SK-N-SH (cell line): Measurements from ENCODE around the gene CCDC187. TPM values are rescaled to one million over a fixed set of nuclear protein-coding genes. Genes with fewer than 3 reads are reported as not detected.

ENCODE experiments used
- CTCF ChIA-PET: fragments of 300-600, 350-600 bp; formaldehyde crosslinking; extraction: SDS; loops from one replicate; lab custom pipeline; 2021; lab: Yijun Ruan, JAX
- POLR2A ChIA-PET: fragments of 350-600 bp; sonication (Branson Sonifier 250); formaldehyde crosslinking; extraction: SDS; loops from one replicate; lab custom pipeline; 2020; ENCODE audit warnings: antibody characterized with exemption, inconsistent platforms; lab: Yijun Ruan, JAX
- DNase-seq: peaks from one replicate; pipeline ENCODE4 v3.0.0; 2012
- H2AFZ ChIP-seq: fragments of 200-600 bp; sonication (generic); 2 replicates; pipeline ENCODE4 v1.8.1; 2016; ENCODE audit warnings: antibody characterized with exemption, mild to moderate bottlenecking, low read depth
- H3F3A ChIP-seq: fragments of 200-600 bp; sonication (generic); replicated peaks from 2 replicates; pipeline ENCODE3; 2016; ENCODE audit warnings: antibody characterized with exemption, mild to moderate bottlenecking; ENCODE audit not compliant: insufficient read depth
- H3K27ac ChIP-seq, 2 experiments: fragments of 200-500 bp in 1 of 2; fragments of 200-600 bp in 1 of 2; sonication (Bioruptor generic) in 1 of 2; sonication (generic), shearing (Covaris generic) in 1 of 2; 2 replicates each; pipeline versions ENCODE4 v1.5.1 to v1.6.1; 2014 to 2016; ENCODE audit warnings: low read depth in 2 of 2, inconsistent platforms in 1 of 2, low read length in 1 of 2, mild to moderate bottlenecking in 1 of 2, mixed read lengths in 1 of 2
- H3K27me3 ChIP-seq: fragments of 200-600 bp; sonication (generic), shearing (Covaris generic); 2 replicates; pipeline ENCODE4 v1.6.1; 2016; ENCODE audit warnings: mixed run types; ENCODE audit not compliant: insufficient read depth
- H3K36me3 ChIP-seq, 2 experiments: fragments of 200-500 bp in 1 of 2; fragments of 200-600 bp in 1 of 2; sonication (Bioruptor generic) in 1 of 2; sonication (generic) in 1 of 2; replicated peaks in 1 of 2; 2 replicates each; pipeline versions ENCODE3 to v1.5.1; 2014 to 2016; ENCODE audit warnings: low read length in 1 of 2, mild to moderate bottlenecking in 1 of 2; ENCODE audit not compliant: insufficient read depth in 2 of 2, control insufficient read depth in 1 of 2
- H3K4me1 ChIP-seq, 2 experiments: fragments of 200-500 bp in 1 of 2; fragments of 200-600 bp in 1 of 2; sonication (Bioruptor generic) in 1 of 2; sonication (generic), shearing (Covaris generic) in 1 of 2; 2 replicates each; pipeline versions ENCODE4 v1.5.1 to v1.6.1; 2014 to 2016; ENCODE audit warnings: low read depth in 1 of 2, low read length in 1 of 2, mixed run types in 1 of 2; ENCODE audit not compliant: insufficient read depth in 2 of 2, control insufficient read depth in 1 of 2
- H3K4me2 ChIP-seq: fragments of 200-600 bp; sonication (generic), shearing (Covaris generic); 2 replicates; pipeline ENCODE4 v1.6.1; 2017; ENCODE audit warnings: mixed run types
- H3K4me3 ChIP-seq, 2 experiments: fragments of 200-500 bp in 1 of 2; fragments of 200-600 bp in 1 of 2; sonication (Bioruptor generic) in 1 of 2; sonication (generic), shearing (Covaris generic) in 1 of 2; 2 replicates each; pipeline versions ENCODE4 v1.5.1 to v1.8.1; 2014 to 2016; ENCODE audit warnings: low read depth in 2 of 2, inconsistent platforms in 1 of 2, low read length in 1 of 2, mild to moderate bottlenecking in 1 of 2, mixed read lengths in 1 of 2, moderate library complexity in 1 of 2
- H3K79me2 ChIP-seq: fragments of 200-600 bp; sonication (generic); 2 replicates; pipeline ENCODE4 v1.8.1; 2017; ENCODE audit warnings: mild to moderate bottlenecking; ENCODE audit not compliant: insufficient read depth
- H3K9ac ChIP-seq: fragments of 200-600 bp; sonication (generic); 2 replicates; pipeline ENCODE4 v1.6.1; 2017; ENCODE audit warnings: mixed run types
- H3K9me2 ChIP-seq: fragments of 200-600 bp; sonication (generic); 2 replicates; pipeline ENCODE4 v1.6.1; 2017; ENCODE audit warnings: mixed run types
- H3K9me3 ChIP-seq: fragments of 200-600 bp; sonication (generic); 2 replicates; pipeline ENCODE4 v1.6.1; 2017; ENCODE audit warnings: mixed run types, mild to moderate bottlenecking, moderate library complexity
- H4K20me1 ChIP-seq: fragments of 200-600 bp; sonication (generic); 2 replicates; pipeline ENCODE4 v1.6.1; 2017; ENCODE audit warnings: mild to moderate bottlenecking, mixed run types; ENCODE audit not compliant: insufficient read depth
- CHD2 ChIP-seq: fragments of 150-350 bp; IDR thresholded peaks from 2 replicates; pipeline ENCODE4 v1.6.1; 2018; ENCODE audit warnings: low read length; ENCODE audit not compliant: partially characterized antibody
- ELF1 ChIP-seq: IDR thresholded peaks from 2 replicates; pipeline ENCODE4 v1.4.0; 2012
- EP300 ChIP-seq, 2 experiments: IDR thresholded peaks; 2 replicates each; pipeline versions ENCODE4 v1.4.0 to v1.6.1; 2012; ENCODE audit warnings: borderline replicate concordance in 1 of 2, low read depth in 1 of 2, low read length in 1 of 2
- EZH2phosphoT487 ChIP-seq: fragments of 200-600 bp; sonication (generic); IDR thresholded peaks from 2 replicates; pipeline ENCODE4 v1.6.1; 2017; ENCODE audit warnings: low read depth, mixed run types, mild to moderate bottlenecking, antibody characterized with exemption, moderate library complexity, borderline replicate concordance
- FOXJ3 ChIP-seq: sonication (generic); formaldehyde crosslinking; IDR thresholded peaks from 2 replicates; pipeline ENCODE4 v1.5.1; 2020; ENCODE audit warnings: mild to moderate bottlenecking, missing genetic modification reagents
- FOXM1 ChIP-seq: IDR thresholded peaks from 2 replicates; pipeline ENCODE4 v1.4.0; 2012; ENCODE audit warnings: low read depth, mild to moderate bottlenecking
- GABPA ChIP-seq: IDR thresholded peaks from 2 replicates; pipeline ENCODE4 v1.4.0; 2012; ENCODE audit warnings: low read depth, mild to moderate bottlenecking
- IRF3 ChIP-seq: fragments of 150-350 bp; IDR thresholded peaks from 2 replicates; pipeline ENCODE4 v1.6.1; 2016; ENCODE audit warnings: mild to moderate bottlenecking, low read depth, low read length
- JUND ChIP-seq: IDR thresholded peaks from 2 replicates; pipeline ENCODE4 v1.4.0; 2012
- MEF2A ChIP-seq: IDR thresholded peaks from 2 replicates; pipeline ENCODE4 v1.4.0; 2012; ENCODE audit warnings: low read depth, borderline replicate concordance
- MXI1 ChIP-seq: IDR thresholded peaks from 2 replicates; pipeline ENCODE4 v1.6.1; 2012; ENCODE audit warnings: mild to moderate bottlenecking, low read depth, low read length, improper control_type of control experiment
- NFIC ChIP-seq: IDR thresholded peaks from 2 replicates; pipeline ENCODE4 v1.4.0; 2012; ENCODE audit warnings: borderline replicate concordance
- NRF1 ChIP-seq: IDR thresholded peaks from 2 replicates; pipeline ENCODE4 v1.6.1; 2012; ENCODE audit warnings: low read depth, mild to moderate bottlenecking, low read length
- PBX3 ChIP-seq: IDR thresholded peaks from 2 replicates; pipeline ENCODE4; 2012
- RAD21 ChIP-seq: IDR thresholded peaks from 2 replicates; pipeline ENCODE4 v1.6.1; 2012; ENCODE audit warnings: mild to moderate bottlenecking, low read length
- RFX5 ChIP-seq: IDR thresholded peaks from 2 replicates; pipeline ENCODE4 v1.6.1; 2012; ENCODE audit warnings: mild to moderate bottlenecking, improper control_type of control experiment, low read length
- SIN3A ChIP-seq: IDR thresholded peaks from 2 replicates; pipeline ENCODE4 v1.6.1; 2012; ENCODE audit warnings: low read depth, mild to moderate bottlenecking, low read length, moderate library complexity, borderline replicate concordance
- TCF12 ChIP-seq: IDR thresholded peaks from 2 replicates; pipeline ENCODE4 v1.4.0; 2012
- TEAD4 ChIP-seq: IDR thresholded peaks from 2 replicates; pipeline ENCODE4 v1.4.0; 2012; ENCODE audit warnings: mild to moderate bottlenecking, borderline replicate concordance; ENCODE audit not compliant: insufficient read depth
- WGBS: methylation state at CpG from one replicate; pipeline ENCODE4 v1.1.6; 2017; ENCODE audit warnings: low lambda C conversion rate; 5-methylcytosine and 5-hydroxymethylcytosine counted together
- polyA plus RNA-seq, 3 experiments: library from polyadenylated mRNA; depleted of rRNA; stranded (reverse); fragments of >200 nt; gene quantifications; 2 replicates each; pipeline ENCODE4 v1.2.3, GENCODE V29; 2012

CCDC187 gene
- polyA plus RNA-seq, 1 of the 3 experiments (the other 2 are of a cell fraction), result not detected

GRCh38 chr9:136229096-136230065 lies 74.5 kb downstream of the CCDC187 start:
- ChIA-PET POLR2A (no interaction called here), CTCF (interaction anchor here (1.6 to 5.3 kb wide), 3 partner anchors 13 to 59 kb away, joined by 5 to 50 read pairs (median 32); no protein-coding TSS in a partner anchor)
- H3K4me2 ChIP-seq, result no peak overlapping the region
- H3K9me2 ChIP-seq, result no peaks in the 10 kb centered on the region
- peaks cover 0 to 11% of the 10 kb centered on the region in 2 experiments; a peak in 1 of 4 replicates for H3K4me1 ChIP-seq
- H3K79me2 ChIP-seq, result peaks cover 11% of the 10 kb centered on the region; the same call in 1 of the 2 replicates
- 95% methylated on average over 33 of the region's 33 CpGs for WGBS
- H3K4me3 ChIP-seq, result no peak overlapping the region
- H4K20me1 ChIP-seq, result peaks cover 45% of the 10 kb centered on the region
- no peaks in the 10 kb centered on the region for H3K9me3 ChIP-seq
- H3K27me3 ChIP-seq, result no peaks in the 10 kb centered on the region
- TF ChIP-seq FOXJ3 (no peak), RFX5 (no peak), IRF3 (no peak), PBX3 (no peak), GABPA (no peak), NFIC (no peak), EZH2phosphoT487 (no peak), CHD2 (no peak), RAD21 (no peak), TCF12 (no peak), EP300 (IDR thresholded peaks at IDR 0.05; ENCODE audit: borderline replicate concordance in 1 of 2, low read depth in 1 of 2, low read length in 1 of 2) (no peak), TEAD4 (no peak), JUND (no peak), NRF1 (no peak), SIN3A (no peak), FOXM1 (no peak), MEF2A (no peak), MXI1 (no peak), ELF1 (no peak)
- H3K27ac ChIP-seq, result no peak overlapping the region
- peaks cover 4% of the 10 kb centered on the region for H3F3A ChIP-seq
- no peak for DNase-seq
- H3K9ac ChIP-seq, result no peak overlapping the region
- H3K36me3 ChIP-seq, result peaks cover 0 to 18% of the 10 kb centered on the region in 2 experiments
- no peak overlapping the region for H2AFZ ChIP-seq
